ENCODE data around the gene SP7. TPM values are rescaled to one million over a fixed set of nuclear protein-coding genes. Genes with fewer than 3 reads are reported as not detected.
A peak's percentile ranks its signal among the peaks of the same experiment; 100 is the strongest.

Gene SP7
- total and polyA plus RNA-seq, 9 of the 15 experiments (the other 6 are each of a cell fraction or from before 2014, with no cell fraction given), result 0.04 TPM; not detected in 8

- TF ChIP-seq ZBTB5 (IDR thresholded peaks at IDR 0.05) (no peak), POLR3A (IDR thresholded peaks at IDR 0.05; ENCODE audit: borderline replicate concordance, extremely low read depth, insufficient read depth, insufficient read length) (no peak), ZNF384 (IDR thresholded peaks at IDR 0.05; ENCODE audit: low read depth, low read length) (no peak; the same call in 1 of the 2 replicates), ATF4 (CRISPR knock-in tag; IDR thresholded peaks at IDR 0.05) (no peak), REST (IDR thresholded peaks at IDR 0.05; ENCODE audit: borderline replicate concordance) (no peak), REST (CRISPR knock-in tag; IDR thresholded peaks at IDR 0.05; ENCODE audit: low read depth) (no peak), PTBP1 (IDR thresholded peaks at IDR 0.05; ENCODE audit: low read depth, low read length) (no peak), USF1 (CRISPR knock-in tag; IDR thresholded peaks at IDR 0.05) (peak; percentile 46; the same call in 1 of the 2 replicates), JUNB (CRISPR knock-in tag; conservative IDR thresholded peaks at IDR 0.05) (no peak), ZBTB26 (CRISPR knock-in tag; IDR thresholded peaks at IDR 0.05) (peak; percentile 67; the same call in 1 of the 2 replicates), E2F3 (CRISPR knock-in tag; IDR thresholded peaks at IDR 0.05) (no peak), ZNF41 (CRISPR knock-in tag; conservative IDR thresholded peaks at IDR 0.05) (no peak), MAFK (IDR thresholded peaks at IDR 0.05; ENCODE audit: low read length) (no peak), GTF2F1 (IDR thresholded peaks at IDR 0.05; ENCODE audit: low read depth, low read length) (peak; percentile 34; the same call in 1 of the 2 replicates), ZNF780A (CRISPR knock-in tag; IDR thresholded peaks at IDR 0.05) (no peak)
Observed at GRCh38 chr12:53295070-53295890, 40.9 kb downstream of the SP7 start, which contains the start of gene PFDN5 (continued).

Data from K562 (cell line).